Hepatocyte (in vitro differentiated cells): ENCODE data around the gene CHSY3.

Experiments
- CTCF ChIP-seq: fragments of 200-600 bp; sonication (generic); IDR thresholded peaks from 2 replicates; pipeline ENCODE4 v1.5.1; 2016; ENCODE audit warnings: antibody characterized with exemption, mild to moderate bottlenecking; ENCODE audit not compliant: poor library complexity
- EZH2 ChIP-seq: fragments of 200-600 bp; sonication (generic); IDR thresholded peaks from 2 replicates; pipeline ENCODE4 v1.6.1; 2016; ENCODE audit warnings: antibody characterized with exemption, mild to moderate bottlenecking, borderline replicate concordance

GRCh38 chr5:130043834-130044233, 139.6 kb downstream of the CHSY3 start:
- no peak for TF ChIP-seq CTCF
- no peak for TF ChIP-seq EZH2
